HL-60/S4 treated with retinoic acid at 250 ng/mL for 4 days and 3 days (cell line): ENCODE measurements around the gene CSNK2B.
"Not testable (repeated sequence)": the region's sequence is repeated elsewhere in the genome, so short reads cannot be mapped to it uniquely, and the experiment has no call there.

Experiments used
- in situ Hi-C: fragments of 300-500 bp; cut with MboI; formaldehyde crosslinking; loops from 2 replicates; pipeline ENCODE4 v1.7.0; 2022; ENCODE audit warnings: low sequenced_read_pairs

Gene CSNK2B

GRCh38 chr6:31687860-31688693, 22.2 kb downstream of the CSNK2B start:
- in situ Hi-C loops = no loop called here

GRCh38 chr6:31689249-31690110, 23.6 kb downstream of the CSNK2B start:
- in situ Hi-C loops = no loop called here

- in situ Hi-C loops = no loop called here
Observed at GRCh38 chr6:31690231-31691077, 24.6 kb downstream of the CSNK2B start.

- in situ Hi-C loops = no loop called here
Observed at GRCh38 chr6:31691078-31691463, 25.2 kb downstream of the CSNK2B start.

- in situ Hi-C loops = no loop called here
Observed at GRCh38 chr6:31691564-31692108, 25.8 kb downstream of the CSNK2B start.

- in situ Hi-C loops = no loop called here
Observed at GRCh38 chr6:31692353-31692752, 26.5 kb downstream of the CSNK2B start.

- in situ Hi-C loops = no loop called here
Observed at GRCh38 chr6:31692886-31693285, 27.0 kb downstream of the CSNK2B start.

GRCh38 chr6:31693535-31693934, 27.7 kb downstream of the CSNK2B start:
- in situ Hi-C loops = no loop called here

GRCh38 chr6:31697555-31697954, 31.7 kb downstream of the CSNK2B start:
- in situ Hi-C loops = no loop called here

GRCh38 chr6:31700740-31701401, 35.0 kb downstream of the CSNK2B start:
- in situ Hi-C loops = no loop called here

- in situ Hi-C loops = no loop called here
Observed at GRCh38 chr6:31701666-31702404, 36.0 kb downstream of the CSNK2B start.

- in situ Hi-C loops = no loop called here
Observed at GRCh38 chr6:31702405-31702818, 36.5 kb downstream of the CSNK2B start.

- in situ Hi-C loops = no loop called here
Observed at GRCh38 chr6:31702819-31703716, 37.2 kb downstream of the CSNK2B start, which contains the start of gene ABHD16A. Gene ABHD16A (minus strand): TSS chr6:31703324. CDS start chr6:31703281, 43 bp downstream.

GRCh38 chr6:31705931-31706330, 40.1 kb downstream of the CSNK2B start:
- in situ Hi-C loops = no loop called here

GRCh38 chr6:31706599-31706998, 40.7 kb downstream of the CSNK2B start, which contains the start of gene LY6G6F:
Gene LY6G6F (plus strand): TSS chr6:31706866. CDS start chr6:31706907, 41 bp downstream.
- in situ Hi-C loops = no loop called here

GRCh38 chr6:31707701-31708100, 41.8 kb downstream of the CSNK2B start:
- in situ Hi-C loops = no loop called here

GRCh38 chr6:31708224-31708623, 42.3 kb downstream of the CSNK2B start:
- in situ Hi-C loops = no loop called here

- in situ Hi-C loops = not testable (repeated sequence)
Observed at GRCh38 chr6:31709157-31709556, 43.3 kb downstream of the CSNK2B start.
